Measurements from ENCODE around the gene CORIN.

CORIN gene, protein sequence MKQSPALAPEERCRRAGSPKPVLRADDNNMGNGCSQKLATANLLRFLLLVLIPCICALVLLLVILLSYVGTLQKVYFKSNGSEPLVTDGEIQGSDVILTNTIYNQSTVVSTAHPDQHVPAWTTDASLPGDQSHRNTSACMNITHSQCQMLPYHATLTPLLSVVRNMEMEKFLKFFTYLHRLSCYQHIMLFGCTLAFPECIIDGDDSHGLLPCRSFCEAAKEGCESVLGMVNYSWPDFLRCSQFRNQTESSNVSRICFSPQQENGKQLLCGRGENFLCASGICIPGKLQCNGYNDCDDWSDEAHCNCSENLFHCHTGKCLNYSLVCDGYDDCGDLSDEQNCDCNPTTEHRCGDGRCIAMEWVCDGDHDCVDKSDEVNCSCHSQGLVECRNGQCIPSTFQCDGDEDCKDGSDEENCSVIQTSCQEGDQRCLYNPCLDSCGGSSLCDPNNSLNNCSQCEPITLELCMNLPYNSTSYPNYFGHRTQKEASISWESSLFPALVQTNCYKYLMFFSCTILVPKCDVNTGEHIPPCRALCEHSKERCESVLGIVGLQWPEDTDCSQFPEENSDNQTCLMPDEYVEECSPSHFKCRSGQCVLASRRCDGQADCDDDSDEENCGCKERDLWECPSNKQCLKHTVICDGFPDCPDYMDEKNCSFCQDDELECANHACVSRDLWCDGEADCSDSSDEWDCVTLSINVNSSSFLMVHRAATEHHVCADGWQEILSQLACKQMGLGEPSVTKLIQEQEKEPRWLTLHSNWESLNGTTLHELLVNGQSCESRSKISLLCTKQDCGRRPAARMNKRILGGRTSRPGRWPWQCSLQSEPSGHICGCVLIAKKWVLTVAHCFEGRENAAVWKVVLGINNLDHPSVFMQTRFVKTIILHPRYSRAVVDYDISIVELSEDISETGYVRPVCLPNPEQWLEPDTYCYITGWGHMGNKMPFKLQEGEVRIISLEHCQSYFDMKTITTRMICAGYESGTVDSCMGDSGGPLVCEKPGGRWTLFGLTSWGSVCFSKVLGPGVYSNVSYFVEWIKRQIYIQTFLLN

DNA sequence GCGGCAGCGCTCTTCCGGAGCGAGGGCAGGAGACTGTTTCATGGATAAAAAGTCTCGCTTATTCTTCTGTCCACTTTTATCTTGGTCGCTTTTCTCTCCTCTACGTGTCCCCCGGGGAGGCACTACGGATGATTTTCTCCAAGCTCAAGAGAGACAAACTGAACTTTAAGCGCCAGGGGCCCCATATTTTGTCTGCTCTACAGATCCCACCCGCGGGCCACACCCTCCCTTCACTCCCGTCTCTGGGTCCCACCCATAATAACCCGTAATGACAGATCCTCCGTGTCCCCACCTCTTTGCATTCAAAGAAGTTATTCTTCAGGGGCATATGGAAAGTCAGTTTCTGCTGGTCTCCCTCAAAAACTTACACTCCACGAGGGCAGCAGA, at the start of gene CORIN:
CORIN (minus strand) TSS at position 160 of the 387 bp plus-strand sequence; CDS start at position 42, 118 bp downstream.
- no peak for DNase-seq (ENCODE audit: low spot score)

DNA sequence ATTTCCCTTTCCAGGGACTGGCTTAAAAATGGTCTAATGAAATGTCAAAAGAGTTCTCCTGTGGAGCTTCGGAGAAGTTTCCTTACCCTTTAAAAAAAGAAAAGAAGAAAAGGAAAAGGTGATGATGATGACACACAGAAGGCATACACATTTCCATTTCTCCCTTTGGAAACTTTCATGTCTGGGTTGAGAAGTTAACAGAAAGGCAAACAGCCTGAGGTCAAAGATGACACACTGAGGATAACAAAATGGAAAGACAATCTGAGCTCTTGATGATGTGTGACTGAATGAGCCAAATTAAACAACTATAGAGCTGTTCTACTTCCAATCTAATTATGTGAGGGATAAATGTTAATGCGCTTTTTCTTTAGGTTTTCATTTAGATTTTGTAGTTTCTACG, 44.4 kb upstream of the CORIN start:
- no peak for DNase-seq (ENCODE audit: low spot score)

GRCh38 chr4:47879458-47879857, 41.6 kb upstream of the CORIN start:
- DNase-seq (ENCODE audit: low spot score): no peak

DNA sequence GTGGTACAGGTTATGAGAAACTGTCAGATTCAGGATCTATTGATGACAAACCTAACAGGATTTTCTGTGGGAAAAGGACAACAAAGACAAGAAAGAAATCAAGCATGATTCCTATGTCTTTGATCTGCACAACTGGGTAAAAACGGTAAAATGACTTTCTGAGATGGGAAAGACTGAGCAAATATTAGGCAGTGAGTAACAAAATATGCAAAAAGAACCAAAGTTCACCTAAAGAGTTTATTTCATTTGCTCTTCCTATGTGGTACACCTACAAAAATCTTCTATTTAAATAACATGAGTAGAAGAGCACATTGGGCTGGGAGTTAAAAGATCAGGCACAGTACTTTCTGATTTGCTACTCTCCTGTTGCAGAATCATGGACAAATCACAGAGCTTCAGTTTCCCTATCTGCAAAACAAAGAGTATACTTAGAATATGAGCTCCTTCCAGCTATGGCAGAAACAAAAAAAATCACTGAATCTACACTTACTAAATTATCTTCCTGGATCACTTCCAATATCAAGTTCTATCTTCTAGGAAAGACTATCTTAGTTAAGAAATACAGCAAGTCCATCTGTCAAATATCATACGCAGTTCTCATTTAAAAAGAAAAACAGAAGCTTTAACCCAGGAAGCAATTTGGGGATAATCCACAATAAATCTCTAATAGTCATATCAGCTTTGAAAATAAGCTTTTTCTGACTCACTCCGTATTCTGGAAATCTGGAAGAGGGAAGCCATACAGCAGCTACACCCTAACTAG, 39.1 kb upstream of the CORIN start:
- DNase-seq (ENCODE audit: low spot score): no peak

- DNase-seq (ENCODE audit: low spot score): no peak
Observed at GRCh38 chr4:47876310-47876709, 38.4 kb upstream of the CORIN start.

- DNase-seq (ENCODE audit: low spot score): no peak
Observed at GRCh38 chr4:47873877-47874541, 36.1 kb upstream of the CORIN start.

- DNase-seq (ENCODE audit: low spot score): no peak
Observed at GRCh38 chr4:47863486-47863885, 25.6 kb upstream of the CORIN start.

GRCh38 chr4:47862297-47862696, 24.4 kb upstream of the CORIN start:
- no peak for DNase-seq (ENCODE audit: low spot score)

DNA sequence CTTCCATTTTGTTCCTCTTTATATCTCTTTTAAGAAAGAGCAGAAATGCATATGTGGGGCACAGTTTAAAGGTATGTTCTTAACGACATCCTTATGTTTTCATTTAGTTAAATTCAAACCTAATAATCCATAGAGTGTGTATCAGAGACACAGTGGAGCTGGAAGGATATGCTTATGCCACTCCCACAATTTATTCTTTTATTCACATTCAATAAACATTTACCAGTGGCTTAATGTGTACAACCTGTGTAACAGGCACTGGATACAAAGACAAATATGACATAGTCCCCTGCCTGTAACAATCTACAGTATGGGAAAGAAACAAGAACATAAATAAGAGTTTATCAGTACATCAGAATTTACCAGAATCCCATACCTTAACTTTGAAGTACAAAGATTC, 22.4 kb upstream of the CORIN start:
- DNase-seq (ENCODE audit: low spot score): no peak

DNA sequence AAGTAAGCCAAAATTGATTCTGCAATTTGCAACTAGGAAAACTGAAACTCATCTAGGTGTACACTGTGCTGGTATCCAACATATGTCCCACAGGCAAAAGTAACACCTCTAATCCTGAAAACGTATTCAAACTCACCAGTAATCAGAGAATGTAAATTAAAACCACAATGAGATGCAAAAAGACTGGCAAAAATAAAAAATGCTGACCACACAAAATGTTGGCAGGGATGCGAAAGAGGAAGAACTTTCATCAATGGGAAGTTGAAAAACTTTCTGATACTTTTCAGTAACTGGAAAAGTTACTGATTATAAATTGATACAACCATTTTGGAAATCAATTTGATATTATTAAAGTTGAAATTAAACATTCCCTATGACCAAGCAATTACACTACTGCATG, 20.1 kb upstream of the CORIN start:
- DNase-seq (ENCODE audit: low spot score): no peak

- no peak for DNase-seq (ENCODE audit: low spot score)
Observed at GRCh38 chr4:47856713-47857112, 18.8 kb upstream of the CORIN start.

DNA sequence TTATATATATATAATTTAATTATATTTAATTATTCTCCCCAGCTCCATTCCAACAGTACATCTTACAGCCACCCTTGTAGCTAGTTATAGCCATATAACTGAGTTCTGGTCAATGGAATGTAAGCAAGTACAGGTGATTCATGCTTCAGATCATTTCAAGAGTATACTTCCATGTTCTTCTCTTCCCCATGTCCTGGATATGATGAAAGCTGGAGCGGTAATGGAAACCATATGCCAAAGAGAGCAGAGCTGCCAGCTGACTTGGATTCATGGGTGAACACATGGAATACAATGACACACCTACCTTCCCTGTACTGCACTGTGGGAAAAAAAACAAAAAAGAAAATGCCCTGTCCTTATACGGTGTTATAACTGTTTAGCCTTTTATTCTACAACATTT, 17.5 kb upstream of the CORIN start:
- no peak for DNase-seq (ENCODE audit: low spot score)

DNA sequence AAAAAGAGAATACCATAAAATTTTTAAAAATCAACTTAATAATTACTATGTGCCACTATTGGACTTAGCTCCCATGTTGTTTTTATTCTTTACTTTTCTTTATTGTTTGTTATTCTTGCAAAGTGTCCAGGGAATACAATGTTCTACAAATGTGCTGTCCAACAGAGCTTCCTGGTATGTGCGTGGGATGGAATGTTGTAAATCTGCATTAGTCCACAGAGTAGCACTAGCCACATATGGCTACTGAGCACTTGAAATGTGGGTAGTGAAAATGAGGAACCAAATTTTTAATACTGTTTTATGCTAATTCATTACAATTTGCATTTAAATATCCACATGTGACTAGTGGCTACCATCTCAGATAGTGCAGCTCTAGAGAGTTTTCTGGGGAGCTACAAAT, 14.3 kb upstream of the CORIN start:
- no peak for DNase-seq (ENCODE audit: low spot score)

- no peak for DNase-seq (ENCODE audit: low spot score)
Observed at GRCh38 chr4:47849466-47849865, 11.6 kb upstream of the CORIN start.

DNA sequence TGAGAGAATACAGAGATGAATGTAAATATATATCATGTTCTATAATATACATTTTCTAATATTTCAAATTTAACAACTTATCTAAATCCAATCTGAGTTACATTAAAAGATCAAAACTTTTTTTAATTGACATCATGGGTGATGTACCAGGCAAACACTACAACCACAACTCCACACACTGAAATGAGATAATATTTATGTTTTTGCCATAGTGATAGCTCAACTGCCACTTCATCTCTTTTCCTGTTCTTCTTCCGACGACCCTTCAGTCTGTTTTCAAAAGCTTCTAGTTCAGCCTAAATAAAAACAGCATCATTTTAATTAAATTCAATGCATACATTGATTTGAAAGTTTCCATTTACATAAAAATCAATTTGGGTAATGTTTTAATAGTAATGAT, 10.2 kb upstream of the CORIN start:
- no peak for DNase-seq (ENCODE audit: low spot score)

DNA sequence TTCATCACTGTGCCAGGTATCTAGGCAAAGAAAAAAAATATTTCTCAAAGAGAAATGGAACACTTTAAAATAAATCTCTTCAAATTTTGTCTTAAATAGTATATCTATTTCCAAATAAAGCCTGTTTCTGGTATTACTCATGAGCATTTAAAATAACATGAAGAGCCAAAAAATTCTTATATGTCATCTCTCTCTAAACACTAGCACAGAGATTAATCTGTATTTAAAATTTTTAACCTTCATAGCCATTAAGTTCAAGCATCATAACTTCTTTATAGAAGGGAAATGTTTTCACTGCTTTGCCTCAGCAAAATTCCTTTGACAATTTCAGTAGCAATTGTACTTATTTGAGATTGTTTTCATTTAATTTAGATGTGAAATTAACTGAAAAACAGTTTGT, 5.1 kb upstream of the CORIN start:
- DNase-seq (ENCODE audit: low spot score): no peak

- no peak for DNase-seq (ENCODE audit: low spot score)
Observed at GRCh38 chr4:47840291-47840690, 2.4 kb upstream of the CORIN start.

GRCh38 chr4:47839259-47839658, 1.4 kb upstream of the CORIN start:
- DNase-seq (ENCODE audit: low spot score): no peak

DNA sequence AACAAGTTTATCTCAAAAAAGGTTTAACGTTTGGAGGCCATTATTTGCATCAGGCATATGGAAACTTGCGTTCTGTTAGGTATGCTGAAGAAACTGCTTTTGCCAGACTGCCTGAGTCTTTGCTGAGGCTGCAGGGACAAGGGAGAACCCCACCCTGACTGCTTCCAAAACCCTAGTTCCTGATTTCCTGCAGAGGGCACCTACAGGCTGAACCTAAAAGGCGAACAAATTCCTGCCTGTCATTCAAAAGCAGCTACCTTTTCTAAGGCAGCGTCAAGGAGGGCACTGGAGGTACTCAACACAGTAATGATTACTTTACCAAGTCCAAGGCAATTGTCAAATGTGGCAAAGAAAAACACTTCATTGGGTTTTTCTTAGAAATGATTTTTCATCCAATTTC, 578 bp upstream of the CORIN start:
- no peak for DNase-seq (ENCODE audit: low spot score)

DNA sequence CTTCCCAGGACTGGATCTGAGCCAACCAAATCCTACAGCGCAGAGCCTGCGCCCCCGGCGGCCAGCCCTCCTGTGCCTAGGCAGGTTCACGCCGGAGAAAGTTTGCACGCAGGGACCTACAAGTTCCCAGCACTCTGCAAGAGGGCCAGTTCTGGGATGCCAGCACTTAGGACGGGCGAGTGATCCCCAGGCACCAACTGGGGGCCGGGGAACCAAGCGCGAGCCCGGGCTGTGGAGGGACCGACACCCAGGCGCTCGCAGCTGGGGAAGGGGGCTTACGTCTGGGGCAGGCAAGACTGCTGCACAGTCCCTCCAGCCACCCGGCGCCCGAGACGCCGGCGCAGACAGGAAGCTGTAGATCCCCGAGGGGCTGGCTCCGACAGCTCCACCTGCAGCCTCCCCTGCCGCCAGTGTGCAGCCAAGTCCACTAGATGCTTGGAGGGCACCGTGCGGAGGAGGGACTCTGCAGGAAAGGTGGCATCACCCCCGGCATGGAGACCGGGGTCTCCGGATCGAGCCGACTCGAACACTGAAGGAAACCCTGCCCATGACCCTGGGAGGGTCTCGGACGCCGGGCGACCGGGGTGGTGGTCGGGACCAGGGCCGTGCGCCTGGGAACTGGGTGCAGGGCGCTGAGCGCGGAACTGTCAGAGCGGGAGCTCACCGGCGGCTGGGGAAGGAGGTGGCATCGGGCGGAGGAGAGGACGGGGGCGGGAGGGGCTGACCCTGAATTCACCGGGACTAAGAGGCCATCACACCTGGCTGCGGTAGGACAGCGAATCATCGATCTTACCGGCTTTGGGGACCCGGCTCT, 566 bp downstream of the CORIN start:
- DNase-seq (ENCODE audit: low spot score): peak; percentile 80

DNA sequence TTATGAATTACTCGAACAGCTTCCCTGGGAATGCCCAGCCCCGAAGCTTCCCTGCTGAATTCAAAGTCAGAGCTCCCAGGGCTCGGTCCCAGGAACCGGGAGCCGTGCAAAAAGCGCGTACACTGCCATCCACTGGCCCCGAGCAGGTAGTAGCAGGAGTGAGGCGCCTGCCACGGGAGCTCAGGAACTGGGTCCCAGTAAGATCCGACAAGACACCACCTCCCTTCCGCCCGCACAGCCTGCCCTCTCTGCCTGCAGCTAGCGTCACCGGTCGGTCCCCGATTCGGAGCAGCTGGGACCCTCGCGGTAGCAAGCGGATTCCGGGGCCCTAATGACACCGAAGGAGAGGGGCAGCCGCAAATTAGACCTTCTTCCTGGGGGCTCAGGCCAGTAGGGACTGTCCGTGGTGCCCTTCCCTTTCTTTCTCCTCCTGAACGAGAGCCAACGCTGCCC, 1.2 kb downstream of the CORIN start:
- peak; percentile 88 for DNase-seq (ENCODE audit: low spot score)
